Caco-2 (cell line): Measurements from ENCODE around the gene STK10. TPM values are rescaled to one million over a fixed set of nuclear protein-coding genes. Genes with fewer than 3 reads are reported as not detected.

Experiments
- BruUV-seq: library from RNA; stranded (reverse); fragments of 400-500 nt; replicated peaks from 2 replicates; lab custom pipeline; 2021; lab: Mats Ljungman, UMichigan
- CTCF ChIA-PET: fragments of 300-600 bp; sonication (Branson Sonifier 250); formaldehyde crosslinking; loops from one replicate; lab custom pipeline; 2022; ENCODE audit warnings: antibody characterized with exemption; lab: Charles Lee
- POLR2A ChIA-PET: fragments of 300-600 bp; sonication (Branson Sonifier 250); formaldehyde crosslinking; loops from one replicate; lab custom pipeline; 2022; ENCODE audit warnings: antibody characterized with exemption; lab: Charles Lee
- DNase-seq, 2 experiments: peaks; one replicate each; pipeline versions ENCODE4 v3.0.0 to v3.0.0-alpha.2; 2020 to 2022
- H3K27me3 ChIP-seq: replicated peaks from 2 replicates; pipeline ENCODE4 v1.6.0; 2011; ENCODE audit warnings: low read length; ENCODE audit not compliant: control insufficient read depth, insufficient read depth
- H3K36me3 ChIP-seq: 2 replicates; pipeline ENCODE4 v1.5.1; 2011; ENCODE audit warnings: low read length; ENCODE audit not compliant: control insufficient read depth, insufficient read depth
- H3K4me1 ChIP-seq: fragments of 250-450 bp; sonication (Bioruptor Pico); 2 replicates; pipeline ENCODE4 v1.5.1; 2020; ENCODE audit warnings: mild to moderate bottlenecking
- H3K4me3 ChIP-seq: 2 replicates; pipeline ENCODE4 v1.5.1; 2011; ENCODE audit warnings: low read depth, mild to moderate bottlenecking, control low read depth, low read length
- H3K9me3 ChIP-seq: fragments of 250-450 bp; sonication (Bioruptor Pico); 2 replicates; pipeline ENCODE4 v1.5.1; 2020; ENCODE audit warnings: mild to moderate bottlenecking, moderate library complexity
- H3K27ac Mint-ChIP-seq: one replicate; pipeline ENCODE4 v1.8.0; 2022; ENCODE audit warnings: mixed read lengths; ENCODE audit not compliant: unreplicated experiment
- H3K27me3 Mint-ChIP-seq: one replicate; pipeline ENCODE4 v1.8.0; 2022; ENCODE audit warnings: mixed read lengths; ENCODE audit not compliant: insufficient read depth, unreplicated experiment
- H3K36me3 Mint-ChIP-seq: one replicate; pipeline ENCODE4 v1.8.0; 2022; ENCODE audit warnings: mild to moderate bottlenecking, mixed read lengths; ENCODE audit not compliant: insufficient read depth, unreplicated experiment
- H3K4me1 Mint-ChIP-seq: one replicate; pipeline ENCODE4 v1.8.0; 2022; ENCODE audit warnings: low read depth, mixed read lengths; ENCODE audit not compliant: unreplicated experiment
- H3K4me3 Mint-ChIP-seq: one replicate; pipeline ENCODE4 v1.8.0; 2022; ENCODE audit warnings: mild to moderate bottlenecking, moderate library complexity, mixed read lengths; ENCODE audit not compliant: unreplicated experiment
- H3K9me3 Mint-ChIP-seq: one replicate; pipeline ENCODE4 v1.8.0; 2022; ENCODE audit warnings: mixed read lengths; ENCODE audit not compliant: unreplicated experiment
- CTCF ChIP-seq, 2 experiments: fragments of 200-600 bp in 1 of 2; IDR thresholded peaks; 1 replicate in 1 of 2; 2 replicates in 1 of 2; pipeline versions ENCODE4 v1.5.1 to v1.8.0; 2011 to 2022; ENCODE audit warnings: antibody characterized with exemption in 1 of 2, control low read depth in 1 of 2, inconsistent platforms in 1 of 2, low read depth in 1 of 2, low read length in 1 of 2, mild to moderate bottlenecking in 1 of 2, moderate library complexity in 1 of 2; ENCODE audit not compliant: insufficient read depth in 1 of 2, severe bottlenecking in 1 of 2, unreplicated experiment in 1 of 2
- intact Hi-C: fragments of 100-400 bp; cut with micrococcal nuclease; formaldehyde crosslinking; loops from one replicate; pipeline ENCODE4 v1.10.0; 2022; ENCODE audit not compliant: unreplicated experiment
- total RNA-seq: library from RNA; stranded (reverse); gene quantifications from 2 replicates; pipeline ENCODE4 v1.2.3, GENCODE V29; 2022

Gene STK10
- total RNA-seq, 1 experiment from 2014 or later, result 10.3 TPM

- no TSS peak for BruUV-seq
Observed at GRCh38 chr5:172235132-172235780, 47.2 kb upstream of the STK10 start.

GRCh38 chr5:172234031-172234430 is 46.0 kb upstream of the STK10 start:
- no peaks in the 10 kb centered on the region for H3K9me3 Mint-ChIP-seq
- no peak for DNase-seq
- no TSS peak for BruUV-seq
- intact Hi-C loops, result loop anchor here (1.0 to 2.0 kb wide), 2 partner anchors 23 to 49 kb away; partner anchors contain the start of gene UBTD2
- H3K36me3 Mint-ChIP-seq, result peaks cover 51% of the 10 kb centered on the region
- peaks cover 40% of the 10 kb centered on the region for H3K4me1 Mint-ChIP-seq
- no peak for TF ChIP-seq CTCF (IDR thresholded peaks at IDR 0.05; ENCODE audit: insufficient read depth in 1 of 2, low read depth in 1 of 2, low read length in 1 of 2, severe bottlenecking in 1 of 2, unreplicated experiment in 1 of 2)
- no peaks in the 10 kb centered on the region for H3K27me3 Mint-ChIP-seq
- no peak overlapping the region for H3K4me3 Mint-ChIP-seq
- Histone ChIP-seq H3K4me1 (peaks cover 50% of the 10 kb centered on the region), H3K9me3 (no peaks in the 10 kb centered on the region), H3K27me3 (no peaks in the 10 kb centered on the region), H3K36me3 (peaks cover 1% of the 10 kb centered on the region), H3K4me3 (no peak overlapping the region)
- H3K27ac Mint-ChIP-seq, result peak overlapping the region; percentile 70
- ChIA-PET CTCF (interaction anchor here (1.5 kb wide), 1 partner anchor 49 kb away, joined by 4 read pairs; no protein-coding TSS in a partner anchor), POLR2A (no interaction called here)

More at GRCh38 chr5:172235132-172235780, 47.2 kb upstream of the STK10 start:
- Mint-ChIP-seq H3K36me3 (peaks cover 42% of the 10 kb centered on the region), H3K4me3 (peak overlapping the region; percentile 55), H3K27ac (peak overlapping the region; percentile 70), H3K27me3 (no peaks in the 10 kb centered on the region), H3K9me3 (no peaks in the 10 kb centered on the region), H3K4me1 (peaks cover 47% of the 10 kb centered on the region)
- ChIA-PET CTCF (interaction anchor here (0.6 to 1.5 kb wide), 4 partner anchors 21 to 179 kb away, joined by 3 to 12 read pairs (median 4); partner anchors contain the start of gene UBTD2), POLR2A (interaction anchor here (0.8 kb wide), 1 partner anchor 47 kb away, joined by 3 read pairs; no protein-coding TSS in a partner anchor)
- Histone ChIP-seq H3K4me1 (peaks cover 52% of the 10 kb centered on the region), H3K4me3 (no peak overlapping the region), H3K9me3 (no peaks in the 10 kb centered on the region), H3K27me3 (no peaks in the 10 kb centered on the region), H3K36me3 (peaks cover 1% of the 10 kb centered on the region)
- intact Hi-C loops, result loop anchor here (1.0 to 2.0 kb wide), 2 partner anchors 47 to 48 kb away; partner anchors contain the start of genes STK10 and UBTD2
- TF ChIP-seq CTCF (IDR thresholded peaks at IDR 0.05; ENCODE audit: insufficient read depth in 1 of 2, low read depth in 1 of 2, low read length in 1 of 2, severe bottlenecking in 1 of 2, unreplicated experiment in 1 of 2), result no peak
- peak in 1 of 2 experiments; percentile 48 for DNase-seq

- TF ChIP-seq CTCF (IDR thresholded peaks at IDR 0.05; ENCODE audit: insufficient read depth in 1 of 2, low read depth in 1 of 2, low read length in 1 of 2, severe bottlenecking in 1 of 2, unreplicated experiment in 1 of 2), result no peak
- Mint-ChIP-seq H3K36me3 (peaks cover 69% of the 10 kb centered on the region), H3K27ac (no peak overlapping the region), H3K4me1 (peaks cover 8% of the 10 kb centered on the region), H3K9me3 (no peaks in the 10 kb centered on the region), H3K4me3 (no peak overlapping the region), H3K27me3 (no peaks in the 10 kb centered on the region)
- CTCF ChIA-PET, result no interaction called here
- Histone ChIP-seq H3K4me1 (peaks cover 10% of the 10 kb centered on the region), H3K27me3 (no peaks in the 10 kb centered on the region), H3K36me3 (peaks cover 1% of the 10 kb centered on the region), H3K9me3 (0 out of 2 replicates have a peak, but pooled peaks cover 3% of the 10 kb centered on the region), H3K4me3 (no peak overlapping the region)
- POLR2A ChIA-PET, result no interaction called here
- DNase-seq, result no peak
- no TSS peak for BruUV-seq
- intact Hi-C loops, result no loop called here
Observed at GRCh38 chr5:172229904-172230303, 41.9 kb upstream of the STK10 start.
